Heart left ventricle (tissue), 16 donors: ENCODE data around the gene GPR4. TPM values are rescaled to one million over a fixed set of nuclear protein-coding genes. Genes with fewer than 3 reads are reported as not detected.
"Not testable (repeated sequence)": the region's sequence is repeated elsewhere in the genome, so short reads cannot be mapped to it uniquely, and the experiment has no call there.

Experiments used
- ATAC-seq, 4 donors: fragments of 200-7000 bp; cut with Tn5 transposase; one replicate each; pipeline ENCODE4 v1.9.1; 2020 to 2022; ENCODE audit warnings: moderate library complexity in 4 of 4, mild to moderate bottlenecking in 3 of 4, moderate number of reproducible peaks in 1 of 4
- DNase-seq, 5 donors: peaks; one replicate each; pipeline ENCODE4 v3.0.0-alpha.2; 2020
- H3K27ac ChIP-seq, 12 donors: fragments of 200-600 bp; sonication (generic) in 4 of 12; one replicate each; pipeline versions ENCODE4 v1.5.0 to v1.8.0; 2016 to 2022; ENCODE audit warnings: mild to moderate bottlenecking in 2 of 12
- H3K27me3 ChIP-seq, 9 donors: fragments of 200-600 bp; sonication (generic) in 2 of 9; one replicate each; pipeline versions ENCODE4 v1.5.1 to v1.8.0; 2016 to 2022; ENCODE audit warnings: mild to moderate bottlenecking in 3 of 9
- H3K36me3 ChIP-seq, 9 donors: fragments of 200-600 bp; sonication (generic) in 2 of 9; one replicate each; pipeline versions ENCODE4 v1.5.0 to v1.8.0; 2018 to 2022; ENCODE audit warnings: mild to moderate bottlenecking in 2 of 9
- H3K4me1 ChIP-seq, 12 donors: fragments of 200-600 bp; sonication (generic) in 4 of 12; one replicate each; pipeline versions ENCODE4 v1.5.0 to v1.8.0; 2016 to 2022; ENCODE audit warnings: mild to moderate bottlenecking in 3 of 12
- H3K4me3 ChIP-seq, 12 donors: fragments of 200-600 bp; sonication (generic) in 4 of 12; one replicate each; pipeline versions ENCODE4 v1.5.0 to v1.8.0; 2017 to 2022; ENCODE audit warnings: mild to moderate bottlenecking in 9 of 12, moderate library complexity in 4 of 12
- H3K9me3 ChIP-seq, 12 donors: fragments of 200-600 bp; sonication (generic) in 4 of 12; one replicate each; pipeline versions ENCODE4 v1.5.0 to v1.8.0; 2016 to 2022; ENCODE audit warnings: mild to moderate bottlenecking in 1 of 12
- POLR2A ChIP-seq, 2 donors: fragments of 450-650 bp; IDR thresholded peaks; one replicate each; pipeline ENCODE4 v1.6.1; 2017; ENCODE audit warnings: antibody characterized with exemption in 2 of 2, mild to moderate bottlenecking in 2 of 2, moderate library complexity in 2 of 2
- WGBS, 4 donors: extraction: QIAGEN DNeasy Blood & Tissue Kit in 2 of 4; methylation state at CpG; one replicate each; pipeline versions ENCODE4 v1.1.5 to v1.1.7; 2013 to 2018; 5-methylcytosine and 5-hydroxymethylcytosine counted together
- intact Hi-C, 10 donors: fragments of 100-400 bp; cut with DNase I; formaldehyde crosslinking; loops; one replicate each; pipeline versions ENCODE4 v1.11.1 to v1.14.2; 2022
- polyA plus RNA-seq, 2 donors: library from polyadenylated mRNA; stranded (reverse); fragments of 200-250 nt; gene quantifications; one replicate each; pipeline ENCODE4 v1.2.3, GENCODE V29; 2013
- total RNA-seq, 9 donors: library from RNA; depleted of rRNA in 2 of 9; stranded (reverse); fragments of >200 nt in 2 of 9; fragmentation: NEBNext Ultra II Directional in 3 of 9; extraction: Animal tissue kit (Norgen Biotek cat#: 25700) in 3 of 9; gene quantifications; one replicate each; pipeline versions ENCODE4 v1.1.0 to v1.2.4, GENCODE V29; 2016 to 2023
- TF ChIP-seq, protein P1 (sequence below), 12 donors: fragments of 200-600 bp; sonication (generic) in 4 of 12; IDR thresholded peaks; one replicate each; pipeline versions ENCODE4 v1.5.0 to v1.8.0; 2018 to 2022; ENCODE audit warnings: antibody characterized with exemption in 12 of 12, mild to moderate bottlenecking in 5 of 12
- donor health status: ischemic (EF 13 %, LVEDD 7.1; RV severe dilation, severe dysfunction).
- donor health status: healthy with polysubstance abuse.
- donor health status: DM: no; HTN: yes; CAD: no.
- donor health status: DM: no; HTN: no; CAD: no.
- donor health status: ischemic (EF 25% LVEDD 6.9; RV normal size, moderate dysfunction).
- donor health status: ischemic (EF 25% LVEDD 5.7; RV mildly dilated, moderate dysfunction).
- donor health status: healthy.
- donor health status: DM: yes; HTN: yes; CAD: no.
- donor health status: ischemic (EF 35%, LVEDD 5.7; RV mildly dilated, moderate dysfunction).
- donor health status: nonischemic (EF 11% LVEDD 7.7; RV severe dilation, severe dysfunction).
- donor health status: DM: yes; HTN: yes; CAD: no.
- donor health status: PGD.
- donor health status: ischemic (EF 29% LVEDD 5.4; RV normal size, mild dysfunction).
- donor health status: nonischemic (EF 23%, LVEDD 6.1; RV moderate dilation, normal function).

Gene GPR4
- total and polyA plus RNA-seq, 11 donors = 2.7 to 36.0 (median 5.1) TPM

- H3K9me3 ChIP-seq = no peaks in the 10 kb centered on the region
- peak overlapping the region in 1 of 12 donors; percentile 20 for H3K27ac ChIP-seq
- H3K36me3 ChIP-seq = peaks cover 0 to 5% (median 0%) of the 10 kb centered on the region in 9 donors
- H3K27me3 ChIP-seq = no peaks in the 10 kb centered on the region
- no peak for DNase-seq
- intact Hi-C loops = loop anchor here in 1 of 10 donors (10.0 kb wide), 1 partner anchor 51 kb away; the partner anchor contains the start of gene OPA3
- ATAC-seq = no peak
- H3K4me3 ChIP-seq = no peak overlapping the region
- 95 to 100% (median 98%) methylated on average over 1 of the region's 1 CpG for WGBS, 4 donors
- peaks cover 0 to 33% (median 15%) of the 10 kb centered on the region in 12 donors for H3K4me1 ChIP-seq
- no peak for TF ChIP-seq POLR2A (IDR thresholded peaks at IDR 0.05)
Measured at GRCh38 chr19:45636275-45636674, 34.3 kb upstream of the GPR4 start.

GRCh38 chr19:45632468-45633196 lies 30.6 kb upstream of the GPR4 start:
- intact Hi-C loops = loop anchor here in 1 of 10 donors (10.0 kb wide), 1 partner anchor 48 kb away; the partner anchor contains the start of gene OPA3
- Histone ChIP-seq H3K27me3 (no peaks in the 10 kb centered on the region), H3K4me1 (peaks cover 0 to 11% (median 3%) of the 10 kb centered on the region in 12 donors), H3K4me3 (no peak overlapping the region), H3K27ac (peak overlapping the region in 7 of 12 donors; percentile 28 to 74 (median 64)), H3K36me3 (peaks cover 0 to 31% (median 23%) of the 10 kb centered on the region in 9 donors), H3K9me3 (no peaks in the 10 kb centered on the region)
- no peak for TF ChIP-seq POLR2A (IDR thresholded peaks at IDR 0.05)
- TF ChIP-seq, protein P1, sequence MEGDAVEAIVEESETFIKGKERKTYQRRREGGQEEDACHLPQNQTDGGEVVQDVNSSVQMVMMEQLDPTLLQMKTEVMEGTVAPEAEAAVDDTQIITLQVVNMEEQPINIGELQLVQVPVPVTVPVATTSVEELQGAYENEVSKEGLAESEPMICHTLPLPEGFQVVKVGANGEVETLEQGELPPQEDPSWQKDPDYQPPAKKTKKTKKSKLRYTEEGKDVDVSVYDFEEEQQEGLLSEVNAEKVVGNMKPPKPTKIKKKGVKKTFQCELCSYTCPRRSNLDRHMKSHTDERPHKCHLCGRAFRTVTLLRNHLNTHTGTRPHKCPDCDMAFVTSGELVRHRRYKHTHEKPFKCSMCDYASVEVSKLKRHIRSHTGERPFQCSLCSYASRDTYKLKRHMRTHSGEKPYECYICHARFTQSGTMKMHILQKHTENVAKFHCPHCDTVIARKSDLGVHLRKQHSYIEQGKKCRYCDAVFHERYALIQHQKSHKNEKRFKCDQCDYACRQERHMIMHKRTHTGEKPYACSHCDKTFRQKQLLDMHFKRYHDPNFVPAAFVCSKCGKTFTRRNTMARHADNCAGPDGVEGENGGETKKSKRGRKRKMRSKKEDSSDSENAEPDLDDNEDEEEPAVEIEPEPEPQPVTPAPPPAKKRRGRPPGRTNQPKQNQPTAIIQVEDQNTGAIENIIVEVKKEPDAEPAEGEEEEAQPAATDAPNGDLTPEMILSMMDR (IDR thresholded peaks at IDR 0.05) = no peak
- 46 to 57% (median 51%) methylated on average over 23 to 27 of the region's 27 CpGs for WGBS, 4 donors
- ATAC-seq (peak; percentile 95 to 98 (median 96)), DNase-seq (peak; percentile 77 to 87 (median 82))

GRCh38 chr19:45630463-45630862 lies 28.5 kb upstream of the GPR4 start:
- no peak overlapping the region for H3K4me3 ChIP-seq
- DNase-seq = no peak
- TF ChIP-seq, protein P1 (IDR thresholded peaks at IDR 0.05) = no peak
- TF ChIP-seq POLR2A (IDR thresholded peaks at IDR 0.05) = no peak
- intact Hi-C loops = loop anchor here in 1 of 10 donors (10.0 kb wide), 1 partner anchor 46 kb away; the partner anchor contains the start of gene OPA3
- no peaks in the 10 kb centered on the region for H3K27me3 ChIP-seq
- ATAC-seq = no peak
- H3K36me3 ChIP-seq = peaks cover 0 to 47% (median 34%) of the 10 kb centered on the region in 9 donors
- WGBS, 4 donors = 79 to 97% (median 94%) methylated on average over 2 of the region's 2 CpGs
- H3K27ac ChIP-seq = no peak overlapping the region
- no peaks in the 10 kb centered on the region for H3K9me3 ChIP-seq
- H3K4me1 ChIP-seq = peaks cover 0 to 11% (median 0%) of the 10 kb centered on the region in 12 donors

DNA sequence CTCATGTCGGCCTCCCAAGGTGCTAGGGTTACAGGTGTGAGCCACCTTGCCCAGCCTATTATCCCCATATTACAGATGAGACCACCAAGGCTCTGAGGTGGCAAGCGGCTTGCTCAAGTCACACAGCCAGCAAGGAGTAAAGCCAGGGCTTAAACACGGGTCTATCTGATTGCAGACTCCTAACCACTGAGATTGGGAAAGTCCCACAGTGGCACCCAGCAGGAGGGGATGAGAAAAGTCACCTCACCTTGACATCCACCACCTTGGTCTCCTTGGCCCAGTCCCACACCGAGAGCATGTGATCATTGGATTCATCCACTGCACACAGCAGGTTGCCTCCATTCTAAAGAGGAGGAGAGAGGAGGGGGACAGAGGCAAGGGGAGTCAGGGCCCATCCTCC lies 27.7 kb upstream of the GPR4 start:
- peaks cover 0 to 11% (median 0%) of the 10 kb centered on the region in 12 donors for H3K4me1 ChIP-seq
- H3K9me3 ChIP-seq = no peaks in the 10 kb centered on the region
- no peaks in the 10 kb centered on the region for H3K27me3 ChIP-seq
- H3K36me3 ChIP-seq = peaks cover 0 to 51% (median 35%) of the 10 kb centered on the region in 9 donors
- ATAC-seq (no peak), DNase-seq (no peak)
- TF ChIP-seq, protein P1 (IDR thresholded peaks at IDR 0.05) = no peak
- no peak for TF ChIP-seq POLR2A (IDR thresholded peaks at IDR 0.05)
- H3K27ac ChIP-seq = no peak overlapping the region
- 82 to 100% (median 93%) methylated on average over 3 to 4 of the region's 4 CpGs for WGBS, 4 donors
- intact Hi-C loops = loop anchor here in 1 of 10 donors (10.0 kb wide), 1 partner anchor 45 kb away; the partner anchor contains the start of gene OPA3
- no peak overlapping the region for H3K4me3 ChIP-seq

GRCh38 chr19:45628219-45628618 lies 26.2 kb upstream of the GPR4 start:
- WGBS, 4 donors = 94 to 98% (median 96%) methylated on average over 7 of the region's 7 CpGs
- H3K4me3 ChIP-seq, intact Hi-C loops, H3K27me3 ChIP-seq, ATAC-seq, H3K27ac ChIP-seq, DNase-seq, H3K9me3 ChIP-seq: not testable (repeated sequence)
- Histone ChIP-seq H3K4me1 (peaks cover 0 to 11% (median 0%) of the 10 kb centered on the region in 12 donors), H3K36me3 (peaks cover 0 to 66% (median 50%) of the 10 kb centered on the region in 9 donors)
